Limb (tissue), 2 donors: Measurements from ENCODE around the gene SCAP.
"Not testable (repeated sequence)": the region's sequence is repeated elsewhere in the genome, so short reads cannot be mapped to it uniquely, and the experiment has no call there.

ENCODE experiments used
- DNase-seq, 2 donors: peaks; one replicate each; pipeline ENCODE4 v3.0.0-alpha.2; 2016; ENCODE audit errors: extremely low spot score in 2 of 2

SCAP gene

GRCh38 chr3:47399531-47400270 is 76.0 kb downstream of the SCAP start:
- DNase-seq, result no peak

- no peak for DNase-seq
Observed at GRCh38 chr3:47399016-47399415, 76.7 kb downstream of the SCAP start.

- no peak for DNase-seq
Observed at GRCh38 chr3:47398228-47398627, 77.5 kb downstream of the SCAP start.

GRCh38 chr3:47394881-47395280 is 80.9 kb downstream of the SCAP start:
- no peak for DNase-seq

DNA sequence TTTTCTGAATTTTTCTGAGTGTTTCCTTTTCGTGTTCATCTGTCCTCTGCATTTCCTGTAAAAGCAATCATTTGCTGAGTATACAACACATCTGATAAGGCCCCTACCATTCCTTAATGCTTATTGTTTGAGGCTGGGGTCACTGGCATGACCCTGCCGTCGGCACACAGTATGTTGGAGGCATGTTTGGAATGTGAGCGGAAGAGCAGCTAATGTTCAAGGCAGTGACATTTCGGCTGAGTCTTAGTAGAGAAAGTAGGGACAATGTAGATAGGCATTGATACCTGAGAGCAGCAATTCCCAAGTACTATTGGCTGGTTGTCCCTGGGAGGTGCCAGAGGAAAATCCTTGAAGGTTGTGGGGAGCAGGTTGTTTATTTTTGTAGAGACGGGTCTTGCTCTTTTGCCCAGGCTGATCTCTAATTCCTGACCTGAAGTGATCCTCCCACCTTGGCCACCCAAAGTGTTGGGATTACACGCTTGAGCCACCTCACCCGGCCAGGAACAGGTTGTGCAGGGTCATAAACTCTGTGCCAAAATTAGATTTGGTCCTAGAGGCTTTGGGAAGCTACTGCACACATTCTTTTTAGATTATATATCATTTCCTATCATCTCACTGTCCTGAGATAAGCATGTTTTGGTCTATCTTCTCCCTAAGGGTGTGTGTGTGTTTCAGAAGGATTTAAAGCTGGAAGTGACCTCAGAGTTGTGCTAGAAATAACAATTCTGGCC is 81.4 kb downstream of the SCAP start:
- no peak for DNase-seq

DNA sequence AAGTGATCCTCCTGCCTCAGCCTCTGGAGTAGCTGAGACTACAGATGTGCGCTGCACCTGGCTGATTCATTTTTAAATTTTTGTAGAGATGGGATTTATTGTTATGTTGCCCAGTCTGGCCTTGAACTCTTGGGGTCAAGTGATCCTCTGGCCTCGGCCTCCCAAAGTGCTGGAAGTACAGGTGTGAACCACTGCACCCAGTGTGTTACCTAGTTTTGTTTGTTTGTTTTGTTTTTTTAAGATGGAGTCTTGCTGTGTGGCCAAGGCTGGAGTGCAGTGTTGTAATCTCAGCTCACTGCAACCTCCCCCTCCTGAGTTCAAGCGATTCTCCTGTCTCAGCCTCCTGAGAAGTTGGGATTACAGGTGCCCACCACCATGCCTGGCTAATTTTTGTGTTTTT is 82.8 kb downstream of the SCAP start:
- no peak for DNase-seq

DNA sequence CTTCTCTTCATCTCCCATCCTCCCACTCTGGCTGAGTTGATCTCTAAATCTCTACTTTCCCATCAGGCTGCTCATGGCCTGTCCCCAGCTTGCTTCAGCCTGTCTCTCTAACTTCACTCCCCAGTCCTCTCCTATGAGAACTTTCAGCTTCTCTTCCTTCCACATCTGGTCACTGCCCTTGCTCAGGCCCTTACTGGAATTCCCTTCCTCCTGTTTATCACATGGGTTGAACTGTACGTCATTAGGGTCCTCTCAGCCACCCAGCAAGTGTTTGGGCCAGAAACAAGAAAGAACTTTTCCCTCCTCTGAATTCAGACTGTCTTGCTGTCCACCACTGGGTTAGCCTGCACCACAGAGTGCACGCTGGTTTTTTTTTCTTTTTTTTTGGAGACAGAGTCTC is 89.9 kb downstream of the SCAP start:
- no peak for DNase-seq

GRCh38 chr3:47385007-47385406 is 90.7 kb downstream of the SCAP start:
- no peak for DNase-seq

- DNase-seq, result no peak
Observed at GRCh38 chr3:47384425-47384824, 91.3 kb downstream of the SCAP start.

- DNase-seq, result peak; percentile 76 to 89
Observed at GRCh38 chr3:47381317-47382157, 94.2 kb downstream of the SCAP start.

DNA sequence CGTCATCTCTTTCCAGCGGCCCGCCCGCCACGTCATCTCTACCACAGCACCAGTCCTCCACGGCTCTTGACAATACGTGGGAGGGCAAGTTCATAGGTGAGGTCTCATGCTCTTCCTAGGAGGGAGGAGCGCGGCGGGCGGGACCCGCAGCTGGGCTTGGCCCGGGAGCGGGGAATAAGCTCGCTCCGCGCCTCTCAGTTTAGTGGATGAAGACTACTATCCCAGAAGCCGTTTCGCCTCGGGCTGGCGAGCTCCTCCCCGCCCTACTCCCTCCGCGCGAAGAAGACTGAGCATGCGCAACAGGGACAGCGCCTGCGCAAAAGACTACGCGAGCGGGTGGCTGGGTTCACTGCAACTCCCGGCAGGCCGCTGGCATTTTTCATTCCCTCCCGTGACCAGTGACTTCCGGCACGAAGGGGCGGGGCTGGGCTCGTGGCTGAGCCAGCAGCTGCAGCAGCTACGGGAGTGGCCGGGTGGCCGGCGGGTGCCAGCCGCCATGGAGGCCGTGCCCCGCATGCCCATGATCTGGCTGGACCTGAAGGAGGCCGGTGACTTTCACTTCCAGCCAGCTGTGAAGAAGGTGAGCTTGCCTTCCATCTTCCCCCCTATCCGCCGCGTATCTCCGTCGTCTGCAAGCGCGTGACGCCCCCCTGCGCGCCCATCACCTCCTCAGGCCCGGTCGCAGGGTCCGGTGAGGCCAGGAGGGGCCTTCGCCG is 95.0 kb downstream of the SCAP start, which contains the start of gene PTPN23:
TSS of gene PTPN23 (plus strand) at position 421 of the 716 bp plus-strand sequence. CDS start at position 497, 76 bp downstream.
- peak; percentile 98 to 99 for DNase-seq

GRCh38 chr3:47380026-47380600 is 95.6 kb downstream of the SCAP start:
- DNase-seq, result no peak

GRCh38 chr3:47379411-47379899 is 96.3 kb downstream of the SCAP start:
- DNase-seq, result no peak

DNA sequence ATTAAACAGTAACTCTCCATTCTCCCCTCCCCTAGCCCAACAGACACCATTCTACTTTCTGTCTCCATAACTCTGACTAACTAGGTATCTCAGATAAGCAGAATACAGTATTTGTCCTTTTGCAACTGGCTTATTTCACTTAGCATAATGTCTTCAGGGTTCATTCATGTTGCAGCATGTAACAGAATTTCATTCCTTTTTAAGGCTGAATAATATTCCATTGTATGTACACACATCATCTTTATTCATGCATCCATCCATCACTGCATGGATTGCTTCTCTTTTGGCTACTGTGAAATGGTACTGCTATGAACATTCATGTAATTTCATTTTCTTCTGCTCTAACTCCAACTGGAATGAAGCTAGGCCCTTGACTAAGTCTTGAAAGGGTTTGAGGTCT is 96.9 kb downstream of the SCAP start:
- DNase-seq, result no peak

- no peak for DNase-seq
Observed at GRCh38 chr3:47377186-47377585, 98.6 kb downstream of the SCAP start.

DNA sequence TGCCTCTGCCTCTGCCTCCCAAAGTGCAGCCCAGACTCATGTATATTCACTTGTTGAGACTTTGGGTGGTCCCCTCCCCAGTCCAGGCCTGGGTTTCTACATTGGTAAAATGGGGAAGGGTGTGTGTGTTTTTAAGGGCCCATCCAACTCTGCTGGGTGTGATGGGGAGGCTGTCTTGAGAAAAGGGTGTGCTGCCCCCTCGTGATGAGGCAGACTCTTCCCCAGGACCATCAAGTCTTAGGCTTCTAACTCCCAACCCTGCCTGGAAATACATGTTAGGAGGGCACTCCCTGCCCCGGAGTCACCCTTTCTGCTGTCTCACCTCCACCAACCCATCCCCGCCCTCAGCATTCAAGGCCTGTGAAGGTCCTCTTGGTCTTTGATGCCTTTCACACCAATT is 99.3 kb downstream of the SCAP start:
- no peak for DNase-seq

GRCh38 chr3:47374587-47374986 is 101.2 kb downstream of the SCAP start:
- DNase-seq, result no peak

GRCh38 chr3:47370887-47371697 is 104.6 kb downstream of the SCAP start:
- peak in 1 of 2 donors; percentile 52 for DNase-seq

DNA sequence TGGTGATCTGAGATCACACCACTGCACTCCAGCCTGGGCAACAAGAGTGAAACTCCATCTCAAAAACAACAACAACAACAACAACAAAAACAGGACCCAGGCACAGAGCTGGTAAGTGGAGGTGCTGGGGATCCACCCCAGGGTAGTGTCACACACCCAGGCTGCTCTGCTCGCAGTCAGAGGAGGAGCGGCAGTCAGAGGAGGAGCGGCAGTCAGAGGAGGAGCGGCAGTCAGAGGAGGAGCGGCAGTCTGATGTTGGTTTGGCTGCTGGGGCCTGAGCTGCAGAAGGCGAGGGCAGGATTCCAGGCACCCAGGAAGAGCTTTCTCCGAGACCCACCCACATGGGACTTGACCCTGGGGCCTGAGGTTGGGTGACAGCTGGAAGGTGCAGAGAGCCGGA is 105.7 kb downstream of the SCAP start:
- not testable (repeated sequence) for DNase-seq

DNA sequence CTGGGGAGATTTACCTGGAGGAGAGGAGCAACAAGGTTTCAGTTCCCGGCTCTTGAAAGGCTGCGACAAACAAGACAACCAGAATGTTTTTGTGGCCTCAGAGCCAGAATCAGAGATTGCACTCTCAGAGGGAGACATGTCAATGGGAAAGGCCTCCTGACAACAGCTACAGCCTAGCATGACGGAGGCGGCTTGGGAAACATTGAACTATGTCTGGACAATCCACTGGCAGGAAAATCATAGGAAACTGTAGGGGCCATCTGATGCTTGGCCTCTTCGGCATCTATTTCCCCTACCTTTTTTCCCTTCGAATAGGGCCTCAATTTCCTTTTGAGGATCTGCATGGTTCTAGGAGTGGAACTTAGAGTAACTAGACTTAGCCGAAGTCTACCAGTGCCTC is 108.1 kb downstream of the SCAP start:
- DNase-seq, result no peak
